ENCODE measurements around the gene SRM.

DNA sequence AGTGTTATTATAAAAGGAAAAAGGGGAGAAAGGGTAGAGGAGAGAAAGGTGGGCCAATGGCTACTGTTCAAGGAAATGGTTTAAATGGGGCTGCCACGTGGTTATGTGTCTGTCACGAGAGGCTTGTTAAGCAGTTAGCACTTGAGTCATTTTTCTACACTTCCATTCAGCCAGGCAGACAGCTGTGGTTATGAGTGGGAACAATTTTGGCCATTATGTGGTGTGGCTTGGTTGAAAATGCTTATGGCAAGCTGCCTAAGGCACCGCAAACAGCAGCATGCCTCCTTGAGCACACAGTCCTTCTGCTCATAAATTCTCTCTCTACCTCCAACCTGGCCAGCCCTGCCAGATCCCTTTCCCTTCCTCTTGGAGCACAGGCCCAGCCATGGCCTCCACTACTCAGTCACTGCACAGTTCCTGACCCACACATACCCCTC lies 3.2 kb upstream of the SRM start:
- TF ChIP-seq POLR2AphosphoS5 (IDR thresholded peaks at IDR 0.05; ENCODE audit: low read depth, low read length) (no peak), TAF1 (IDR thresholded peaks at IDR 0.05; ENCODE audit: borderline replicate concordance, insufficient read depth, low read length) (no peak), SIN3A (IDR thresholded peaks at IDR 0.05; ENCODE audit: borderline replicate concordance, insufficient read depth, low read length) (no peak)

Measured in PFSK-1 (cell line).